Activated T-helper 1 cell treated with Interleukin-2 at 50 U/mL for 16 hours (primary cell): ENCODE data around the gene C5orf58.

Experiments
- DNase-seq: peaks from one replicate; pipeline ENCODE4 v3.0.0-alpha.2; 2020; ENCODE audit warnings: low read depth

Gene C5orf58, protein sequence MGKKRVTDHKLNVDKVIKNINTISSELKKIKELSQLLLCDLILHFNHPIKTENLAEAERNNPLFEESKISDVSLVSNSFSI

DNA sequence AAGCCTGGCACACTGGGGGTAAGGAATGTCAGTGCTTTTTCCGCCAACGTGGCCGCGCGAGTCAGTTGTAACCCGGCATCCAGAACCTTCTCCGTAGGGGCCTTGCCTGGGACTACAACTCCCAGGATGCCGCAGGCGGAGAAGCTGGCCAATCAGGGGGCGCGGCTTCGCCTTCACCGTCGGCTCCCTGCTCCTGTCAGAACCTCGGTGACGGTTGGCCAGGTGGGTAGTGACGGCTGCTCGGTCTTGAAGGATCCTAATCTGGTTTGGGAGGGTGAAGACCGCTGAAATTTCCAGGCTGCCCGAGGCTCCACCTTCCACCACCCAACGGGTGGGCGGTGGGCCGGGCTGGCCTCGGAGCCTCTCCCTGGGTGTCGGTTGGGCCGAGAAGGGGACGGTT, at the start of gene C5orf58:
C5orf58 (plus strand) TSS at position 200 of the 400 bp plus-strand sequence. CDS start 1,992 bp downstream, outside the sequence.
- DNase-seq, result no peak

DNA sequence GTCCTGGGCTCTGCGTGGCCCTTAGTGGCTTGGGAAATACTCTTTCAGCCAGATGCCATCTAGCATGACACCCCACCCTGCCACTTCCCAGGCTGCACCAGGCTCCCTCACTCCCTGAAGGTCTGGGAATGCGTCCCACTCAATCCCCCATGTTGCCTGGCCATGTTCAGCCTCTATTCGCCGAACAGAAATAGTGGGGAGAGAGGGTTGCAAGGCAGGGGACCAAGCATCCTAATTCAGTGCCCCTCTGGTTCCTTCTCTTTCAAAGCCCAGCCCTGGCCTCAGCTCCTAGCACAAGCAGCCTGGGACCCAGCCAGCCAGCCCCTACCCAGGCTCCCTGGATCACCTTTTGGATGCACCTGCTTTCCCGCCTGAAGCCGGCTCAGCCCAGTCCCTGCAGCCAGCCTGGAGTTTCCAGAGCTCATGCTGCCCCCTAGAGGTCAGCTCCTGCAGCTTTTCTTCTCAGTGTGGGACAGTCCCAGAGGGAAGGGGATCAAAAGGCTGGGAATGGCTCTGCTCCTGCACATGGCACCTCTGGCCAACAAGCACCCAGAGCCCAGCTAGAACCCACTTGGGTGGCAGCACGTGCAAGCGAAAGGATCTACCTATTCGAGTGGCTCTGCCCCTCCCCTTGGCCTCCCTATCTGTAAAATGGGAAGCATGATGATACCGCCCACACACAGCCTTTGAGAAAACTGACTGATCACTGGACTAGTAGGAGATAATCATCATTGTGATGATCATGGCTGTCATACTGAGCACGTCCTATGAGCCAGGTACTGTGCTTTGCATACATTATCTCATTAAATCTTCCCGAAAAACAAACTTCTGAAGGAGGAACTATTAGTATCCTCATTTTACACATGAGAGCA, 48.7 kb upstream of the C5orf58 start:
- no peak for DNase-seq

DNA sequence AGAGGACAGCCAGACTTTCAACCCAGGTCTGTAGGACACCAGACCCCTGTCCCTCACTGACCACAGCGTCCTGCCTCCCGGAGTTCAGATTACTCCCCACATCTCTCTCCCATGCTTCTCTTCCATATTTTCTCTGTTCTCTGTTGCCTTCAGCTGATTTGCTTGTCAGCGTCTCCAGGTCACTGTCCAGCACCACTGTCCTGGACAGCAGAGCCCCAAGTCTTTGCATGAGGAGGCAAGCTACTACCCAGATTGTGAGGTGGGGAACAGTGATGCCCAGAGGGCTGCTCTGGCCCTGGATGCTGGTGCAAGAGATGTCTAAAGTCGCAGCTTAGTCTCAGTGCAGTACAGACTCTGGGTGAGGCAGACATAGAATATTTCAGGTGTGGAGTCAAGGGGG, 48.0 kb upstream of the C5orf58 start:
- no peak for DNase-seq

DNA sequence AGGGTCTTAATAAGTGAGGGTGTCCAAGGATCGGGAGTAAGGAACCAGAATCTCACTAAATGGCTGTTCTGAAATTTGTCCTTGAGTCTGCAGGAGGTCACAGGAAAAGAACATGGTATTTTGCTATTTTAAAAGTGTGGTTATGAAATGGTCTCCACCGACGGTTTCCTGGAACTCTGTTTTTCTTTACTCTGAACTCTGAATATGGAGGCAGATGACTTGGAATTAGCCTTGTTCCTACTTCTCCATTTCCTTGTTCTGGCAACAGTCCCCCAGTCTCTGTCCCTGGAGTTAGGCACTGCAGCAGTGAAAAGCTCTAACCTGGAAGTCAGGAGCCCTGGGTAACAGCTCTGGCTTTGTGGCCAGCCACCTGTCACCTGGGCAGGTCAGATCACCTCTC, 46.6 kb upstream of the C5orf58 start:
- DNase-seq, result no peak

DNA sequence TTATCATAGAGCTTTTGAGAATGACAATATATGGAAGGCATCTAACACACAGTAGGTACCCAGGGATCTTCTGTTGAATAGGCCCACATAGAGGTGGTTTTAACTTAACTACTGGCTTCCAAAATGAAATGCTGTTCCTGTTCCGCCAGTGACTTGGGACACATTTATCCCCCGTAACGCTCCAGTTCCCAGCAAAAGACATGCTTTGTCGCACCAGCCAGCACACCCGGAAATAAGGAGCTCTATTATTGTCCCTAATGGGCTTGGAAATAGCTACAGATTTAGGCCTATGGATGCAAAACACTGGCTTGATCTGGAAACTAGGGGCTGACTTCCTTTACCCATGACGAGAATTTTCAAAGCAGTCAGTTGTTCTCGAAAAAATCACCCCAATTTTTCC, 45.9 kb upstream of the C5orf58 start:
- no peak for DNase-seq

DNA sequence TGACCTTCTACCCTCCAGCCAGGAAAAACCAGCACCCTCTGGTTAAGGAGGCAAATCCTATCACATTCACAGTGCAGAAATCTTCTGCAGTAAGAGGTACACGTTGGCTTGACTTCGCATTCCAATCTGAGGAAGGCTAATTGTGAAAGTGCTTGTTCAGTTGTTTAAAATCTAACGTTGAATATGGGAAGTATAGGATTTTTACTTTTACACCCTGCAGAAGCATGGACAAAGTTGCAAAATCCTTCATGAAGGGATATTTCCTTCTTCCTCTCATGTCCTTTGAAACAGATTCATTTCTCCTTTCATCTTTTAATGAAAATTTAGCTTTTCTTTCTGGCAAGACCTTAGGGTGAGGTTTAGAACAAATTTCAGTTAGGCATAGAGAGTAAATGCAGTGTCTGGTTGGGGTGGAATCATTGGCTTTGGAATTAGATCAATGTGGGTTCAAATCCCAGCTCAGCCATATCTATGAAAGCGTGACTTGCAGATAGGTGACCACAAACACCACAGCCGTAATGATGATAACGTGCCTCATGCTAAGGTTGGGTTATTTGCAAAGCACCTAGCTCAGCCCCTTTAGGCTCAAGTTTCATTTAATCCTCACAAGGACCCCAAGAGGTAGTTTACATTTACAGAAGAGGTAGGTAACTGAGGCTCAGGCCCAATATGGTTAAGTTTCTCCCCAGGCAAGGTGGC, 42.2 kb upstream of the C5orf58 start:
- DNase-seq, result no peak

DNA sequence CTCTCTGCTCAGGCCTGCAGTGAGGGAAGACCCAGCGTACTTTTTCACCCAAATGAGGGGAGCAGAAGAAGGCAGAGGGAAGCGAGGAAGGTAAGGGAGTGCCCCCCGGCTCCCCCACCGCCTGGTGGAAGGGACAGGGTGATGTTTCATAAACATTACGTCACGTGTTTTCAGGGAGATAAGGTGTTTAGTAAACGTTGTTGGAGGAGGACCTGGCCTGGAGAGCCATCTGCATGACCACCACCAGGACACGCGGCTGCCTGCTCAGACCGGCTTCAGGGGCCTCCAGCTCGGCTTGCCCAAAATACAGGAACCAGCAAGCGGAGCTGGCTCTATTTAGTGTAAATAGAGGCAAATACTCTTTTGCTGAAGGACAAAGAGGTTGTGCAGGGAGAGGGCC, 40.0 kb upstream of the C5orf58 start:
- no peak for DNase-seq

DNA sequence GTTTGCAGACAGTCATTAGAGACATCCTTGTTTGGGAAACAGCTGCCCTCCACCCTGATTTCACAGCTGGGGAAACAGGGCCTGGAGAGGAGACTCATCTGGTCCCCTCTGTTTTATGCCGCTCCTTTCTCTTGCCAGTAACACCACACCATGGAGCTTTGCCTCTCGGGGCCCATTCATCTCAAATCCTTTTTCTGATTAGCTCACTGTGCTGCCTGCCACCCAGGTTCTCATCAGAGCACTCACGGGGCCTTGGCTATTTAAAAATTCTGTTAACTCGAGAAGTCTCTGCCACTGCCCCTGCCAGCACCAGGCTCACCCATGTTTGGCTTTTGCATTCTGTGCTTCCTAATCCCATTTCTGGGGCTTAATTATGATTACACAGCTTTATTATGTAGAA, 36.8 kb upstream of the C5orf58 start:
- DNase-seq, result no peak

DNA sequence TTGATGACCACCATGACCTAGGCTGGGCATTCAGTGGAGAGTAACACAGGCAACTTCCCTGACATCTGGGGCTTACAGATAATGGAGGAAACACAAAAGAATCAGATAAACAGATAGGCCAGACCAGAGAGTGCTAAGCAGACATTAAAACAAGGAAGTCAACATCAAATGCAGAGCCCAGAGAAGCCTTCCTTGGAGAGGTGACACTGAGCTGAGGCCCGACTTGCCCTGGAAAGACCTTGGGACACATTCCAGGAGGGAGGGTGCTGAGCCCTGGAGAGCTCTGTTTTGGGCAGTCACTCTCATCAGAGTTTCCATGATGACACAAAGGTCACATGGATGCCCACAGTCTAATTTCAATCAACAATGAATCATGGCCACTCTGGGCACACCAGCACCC, 31.9 kb upstream of the C5orf58 start:
- no peak for DNase-seq

DNA sequence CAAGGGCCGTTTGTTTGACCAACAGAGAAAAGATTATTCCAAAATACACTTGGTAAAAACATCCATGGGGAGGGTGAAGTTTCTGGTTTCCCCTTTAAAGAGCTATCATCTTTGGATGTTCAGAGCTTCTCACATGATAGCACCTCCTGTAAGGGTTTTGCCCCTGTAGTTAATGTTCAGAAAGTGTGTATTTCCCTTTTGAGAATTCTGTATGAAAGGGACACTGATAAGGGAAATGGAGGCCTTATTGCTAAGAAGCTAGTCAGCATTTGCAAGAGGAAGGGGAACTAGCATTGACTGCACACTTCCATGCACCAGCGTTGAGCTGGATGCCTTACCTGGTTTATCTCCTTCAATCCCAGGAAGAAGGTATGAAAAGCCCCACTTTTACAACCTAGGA, 31.5 kb upstream of the C5orf58 start:
- DNase-seq, result no peak

DNA sequence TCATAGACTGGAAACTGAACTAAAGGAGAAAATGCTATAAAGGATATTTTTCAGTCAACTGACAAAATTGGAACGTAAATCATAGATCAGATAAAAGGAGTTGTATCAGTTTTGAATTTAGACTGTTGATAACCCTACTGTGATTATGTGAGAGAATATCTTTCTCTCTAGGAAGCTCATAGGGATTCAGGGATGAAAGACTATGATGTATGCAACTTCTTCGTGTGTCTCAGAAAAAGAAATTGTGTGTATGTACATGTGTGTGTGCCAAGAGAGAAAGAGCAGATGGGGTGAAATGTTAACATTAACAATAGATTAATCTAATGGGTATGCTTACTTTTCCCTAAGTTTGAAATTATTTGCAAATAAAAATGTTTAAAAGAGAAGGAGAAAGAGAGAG, 30.7 kb upstream of the C5orf58 start:
- no peak for DNase-seq

DNA sequence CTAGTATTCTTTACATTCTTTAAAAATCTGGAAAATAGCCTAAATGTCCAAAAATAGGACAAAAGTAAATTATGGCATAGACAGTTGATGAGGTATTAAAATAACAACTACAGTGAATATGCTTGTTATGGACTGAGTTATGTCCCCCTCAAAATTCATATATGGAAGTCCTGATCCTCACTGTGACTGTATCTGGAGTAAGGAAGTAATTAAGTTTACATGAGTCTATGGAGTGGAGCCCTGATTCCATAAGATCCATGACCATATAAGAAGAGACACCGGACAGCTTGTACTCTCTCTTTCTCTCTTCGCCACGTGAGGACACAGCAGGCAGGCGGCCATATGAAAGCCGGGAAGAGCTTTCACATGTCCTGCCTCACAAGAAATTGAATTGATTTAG, 28.6 kb upstream of the C5orf58 start:
- no peak for DNase-seq

DNA sequence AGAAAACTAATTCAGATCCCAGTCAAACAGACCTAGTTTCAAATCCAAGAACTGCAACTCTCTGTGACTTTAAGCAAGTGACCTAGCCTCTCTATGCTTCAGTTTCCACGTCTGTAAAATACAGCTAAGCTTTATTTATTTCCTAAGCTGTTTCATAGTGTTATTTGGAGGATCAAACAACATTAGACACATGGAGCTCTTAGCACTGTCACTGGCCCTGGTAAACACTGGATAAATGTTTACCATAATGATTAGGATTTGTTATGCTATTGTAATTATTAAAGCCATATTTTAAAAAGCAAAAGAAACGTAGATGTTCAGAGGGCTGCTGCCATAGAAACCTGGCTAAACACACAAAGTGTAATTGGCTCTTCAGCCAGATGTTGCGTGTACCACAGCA, 26.6 kb upstream of the C5orf58 start:
- DNase-seq, result no peak

DNA sequence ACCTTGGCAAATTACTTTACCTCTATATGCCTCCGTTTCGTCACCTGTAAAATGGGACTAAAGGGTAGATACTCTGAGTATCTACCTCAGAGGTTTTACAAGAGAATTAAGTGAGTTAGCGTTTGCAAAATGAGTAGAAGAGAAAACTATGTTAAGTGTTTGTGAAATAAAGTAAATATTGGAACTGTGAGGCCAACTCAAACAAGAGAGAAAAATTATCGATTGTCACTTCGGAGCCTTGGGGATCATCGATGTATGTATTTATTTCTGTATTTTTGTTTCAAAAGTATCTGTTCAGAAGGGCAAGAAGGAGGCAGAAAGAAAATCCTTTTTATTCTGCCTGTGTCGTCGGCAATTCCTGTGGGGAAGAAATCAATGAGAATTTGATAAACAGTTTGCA, 25.8 kb upstream of the C5orf58 start:
- no peak for DNase-seq

DNA sequence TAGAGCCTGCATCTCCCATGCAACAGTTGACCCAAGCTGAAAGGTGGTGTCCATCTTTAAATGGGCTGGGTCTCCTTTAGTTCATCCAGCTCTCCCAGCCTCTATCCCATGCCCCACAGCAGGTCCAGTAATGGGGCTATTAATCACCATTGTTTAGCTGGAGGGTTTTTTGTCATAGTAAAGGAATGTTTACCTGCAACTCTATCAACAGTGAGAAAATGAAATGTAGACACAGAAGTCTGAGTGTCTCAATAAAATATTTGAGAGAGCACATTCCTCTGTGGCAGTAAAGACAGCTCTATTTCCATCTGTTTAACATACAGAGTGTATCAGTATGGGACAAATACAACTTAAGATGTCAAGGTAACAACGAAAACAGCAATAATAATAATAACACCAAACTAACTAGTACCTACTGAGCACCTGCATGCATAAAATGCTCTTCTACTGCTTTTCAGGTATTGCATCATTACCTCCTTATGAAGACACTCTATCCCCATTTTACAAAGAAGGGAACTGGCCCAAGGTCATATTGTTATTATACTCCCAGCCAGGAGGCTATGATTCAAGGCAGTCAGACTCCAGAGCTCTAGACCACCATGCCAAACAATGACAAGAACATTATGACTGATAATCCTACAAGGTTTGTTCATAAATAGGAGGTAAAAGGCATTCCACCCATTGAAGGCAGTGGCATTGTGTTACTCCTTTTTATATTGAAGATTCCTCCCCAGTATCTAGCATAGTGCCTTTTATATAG, 21.0 kb upstream of the C5orf58 start:
- no peak for DNase-seq

DNA sequence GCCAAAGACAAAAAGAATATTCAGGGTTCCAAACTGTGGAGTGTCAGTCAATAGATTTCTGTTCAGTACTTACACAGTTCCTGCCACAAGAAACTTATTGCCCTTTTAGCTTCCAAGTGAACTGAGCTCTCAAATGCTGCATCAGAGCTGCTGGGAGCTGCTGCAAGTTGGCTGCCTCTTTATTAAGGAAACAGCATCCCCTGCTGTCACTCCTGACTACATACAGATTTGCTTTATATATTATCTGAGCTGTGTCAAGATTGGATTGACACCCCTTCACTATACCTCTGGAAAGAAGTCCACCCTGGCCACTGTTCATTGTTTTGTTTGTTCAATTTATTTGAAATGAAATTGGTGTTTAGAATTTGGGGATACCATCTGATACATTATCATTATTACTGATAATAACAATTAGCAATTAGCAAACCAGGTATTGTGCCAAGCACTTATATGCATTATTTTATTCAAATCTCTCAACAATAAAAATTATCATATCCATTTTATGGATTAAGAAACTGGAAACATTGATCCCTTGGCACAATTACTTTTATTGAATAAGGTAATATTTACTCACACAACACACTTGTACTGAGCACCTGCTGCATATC, 16.4 kb upstream of the C5orf58 start:
- DNase-seq, result no peak

DNA sequence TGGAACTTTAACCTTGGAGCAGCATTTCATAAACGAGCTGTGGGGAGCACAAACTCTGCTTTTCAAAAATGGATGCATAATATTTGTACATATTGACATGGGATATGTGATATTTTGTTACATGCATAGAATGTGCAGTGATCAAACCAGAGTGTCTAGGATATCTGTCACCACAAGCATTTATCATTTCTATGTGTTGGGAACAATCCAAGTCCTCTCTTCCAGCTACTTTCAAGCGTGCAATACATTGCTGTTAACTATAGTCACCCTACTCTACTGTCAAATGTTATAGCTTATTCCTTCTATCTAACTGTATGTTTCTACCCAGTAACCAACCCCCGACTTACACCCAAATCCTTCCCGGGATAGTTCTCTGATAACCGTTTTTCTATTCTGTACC, 15.0 kb upstream of the C5orf58 start:
- no peak for DNase-seq

DNA sequence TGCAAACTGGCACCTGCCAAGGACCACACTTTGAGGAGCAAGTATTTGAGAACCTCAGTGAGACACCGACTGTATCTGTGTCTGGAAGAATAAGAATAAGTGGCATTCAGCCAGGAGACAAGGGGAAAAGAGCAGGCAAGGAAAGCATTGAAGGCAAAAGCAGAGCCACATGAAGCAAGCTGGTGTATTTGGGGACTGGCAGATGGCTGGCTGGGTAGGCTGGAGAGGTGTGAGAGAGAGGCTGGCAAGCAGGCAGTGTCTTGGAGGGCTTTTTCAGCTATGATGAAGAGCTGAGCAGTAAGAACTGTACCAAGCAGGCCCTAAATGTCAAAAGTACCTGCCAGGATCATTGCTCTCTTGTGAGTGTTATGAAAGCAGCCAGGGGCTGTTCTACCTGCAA, 14.1 kb upstream of the C5orf58 start:
- DNase-seq, result no peak

DNA sequence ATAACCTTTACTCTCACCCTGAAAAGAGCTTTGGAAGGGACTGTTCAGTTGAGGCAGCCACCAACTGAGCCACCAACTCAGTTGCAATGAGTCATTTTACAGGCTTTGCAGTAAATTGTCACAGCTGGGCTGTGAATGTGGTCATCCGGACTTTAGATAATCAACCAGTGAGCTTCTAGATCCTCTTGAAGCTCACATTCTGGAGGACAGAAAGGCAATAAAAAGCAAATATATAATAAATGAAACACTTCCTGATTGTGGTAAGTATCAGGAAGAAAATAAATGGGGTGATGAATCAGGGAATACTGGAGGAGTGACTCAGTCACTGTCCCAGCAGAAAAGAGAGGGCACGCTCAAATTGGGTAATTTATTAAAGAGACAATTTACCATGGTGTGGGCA, 13.2 kb upstream of the C5orf58 start:
- DNase-seq, result no peak

DNA sequence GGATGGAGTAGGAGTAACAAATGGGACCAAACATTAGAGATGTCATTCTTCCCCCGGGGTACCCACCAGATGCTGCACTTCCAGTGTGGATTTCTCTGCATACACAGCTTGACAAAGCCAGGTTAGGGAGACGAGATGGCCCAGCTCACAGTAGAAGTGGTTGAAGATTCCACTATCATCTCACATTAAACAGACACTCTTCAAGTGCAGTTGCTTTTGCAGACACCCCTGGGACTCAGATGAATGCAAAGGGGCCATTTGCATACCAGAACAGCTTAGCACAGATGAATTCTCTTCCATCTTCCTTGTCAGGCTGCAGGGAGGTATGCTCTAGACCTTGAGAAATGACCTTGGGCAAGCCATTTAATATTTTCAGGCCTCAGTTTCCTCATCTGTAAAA, 12.6 kb upstream of the C5orf58 start:
- no peak for DNase-seq

DNA sequence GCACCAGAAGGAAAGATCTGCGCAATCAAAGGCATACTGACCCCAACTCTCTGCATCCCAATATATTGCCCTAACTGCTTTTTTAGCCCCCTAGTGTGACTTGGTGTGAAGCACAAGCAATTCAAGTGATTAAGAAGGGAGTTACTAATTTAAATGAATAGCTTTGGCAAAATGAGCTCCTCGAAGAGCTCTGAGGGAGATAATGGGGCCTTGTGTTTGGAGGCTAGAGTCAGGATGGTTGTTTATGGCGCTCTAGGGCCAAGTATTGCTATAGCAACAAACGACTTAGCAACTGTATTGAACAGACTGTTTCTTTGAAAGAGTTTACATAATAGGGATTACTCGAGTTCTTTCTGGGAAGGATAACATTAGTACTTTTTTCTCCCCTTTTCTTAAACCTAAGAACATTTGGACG, 11.5 kb upstream of the C5orf58 start:
- no peak for DNase-seq

DNA sequence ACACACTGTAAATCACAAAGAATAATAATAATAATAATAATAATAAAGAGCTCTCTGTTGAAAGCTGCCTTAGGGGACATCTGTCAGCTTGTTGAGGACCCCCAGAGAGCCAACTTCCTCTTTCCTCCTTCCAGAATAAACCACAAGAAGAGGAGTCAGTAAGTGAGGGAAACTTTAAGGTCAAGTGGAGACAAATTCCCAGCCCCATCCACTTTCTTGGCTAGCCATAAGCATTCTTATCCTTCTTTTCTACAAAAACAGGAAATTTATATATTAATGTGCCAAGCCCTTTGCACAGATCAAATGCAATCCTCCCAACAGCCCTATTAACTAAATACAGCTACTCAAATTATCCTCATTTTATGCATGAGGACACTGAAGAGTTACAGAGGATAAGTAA, 9.4 kb upstream of the C5orf58 start:
- DNase-seq, result no peak
